K562 (cell line): ENCODE measurements around the gene G6PC3. TPM values are rescaled to one million over a fixed set of nuclear protein-coding genes. Genes with fewer than 3 reads are reported as not detected.

Experiments
- ATAC-seq: fragments of 200-7000 bp; cut with Tn5 transposase; 3 replicates; pipeline ENCODE4 v1.9.1; 2020; ENCODE audit warnings: moderate library complexity
- BruUV-seq: library from RNA; stranded (reverse); fragments of 400-500 nt; replicated peaks from 2 replicates; lab custom pipeline; 2021; lab: Mats Ljungman, UMichigan
- CTCF ChIA-PET: fragments of 300-600 bp; formaldehyde crosslinking; extraction: SDS; loops from one replicate; lab custom pipeline; 2021; ENCODE audit warnings: low intra/inter-chr PET ratio; lab: Yijun Ruan, JAX
- POLR2A ChIA-PET: fragments of 300-600, 350-650 bp; sonication (Branson Sonifier 250); formaldehyde crosslinking; extraction: SDS; loops from one replicate; lab custom pipeline; 2021; ENCODE audit warnings: antibody characterized with exemption, inconsistent platforms; lab: Yijun Ruan, JAX
- DNase-seq, 4 experiments: peaks; one replicate each; pipeline versions ENCODE4 v3.0.0 to v3.0.0-alpha.2; 2011 to 2018; ENCODE audit warnings: low spot score in 3 of 4, mixed read lengths in 3 of 4; ENCODE audit errors: extremely low read depth in 1 of 4
- FAIRE-seq: peaks from 2 replicates; lab custom pipeline; 2011; peaks lifted over from hg19 to GRCh38; lab: Jason Lieb, UNC
- H2AFZ ChIP-seq: 2 replicates; pipeline ENCODE4 v1.6.0; 2011; ENCODE audit warnings: low read depth, low read length, control low read depth, inconsistent platforms
- H3K27ac ChIP-seq: fragments of 200-600 bp; 3 replicates; pipeline ENCODE4 v1.8.0; 2011; ENCODE audit warnings: low read depth, mild to moderate bottlenecking, control low read depth, inconsistent platforms, low read length, moderate library complexity, mixed read lengths; ENCODE audit errors: extremely low read depth
- H3K27me3 ChIP-seq, 2 experiments: fragments of 300-600 bp in 1 of 2; 2 replicates in 1 of 2; 3 replicates in 1 of 2; pipeline versions ENCODE4 v1.6.0 to v1.8.0; 2011; ENCODE audit warnings: inconsistent platforms in 2 of 2, low read length in 2 of 2, mild to moderate bottlenecking in 1 of 2, mixed read lengths in 1 of 2, moderate library complexity in 1 of 2; ENCODE audit not compliant: control insufficient read depth in 2 of 2, insufficient read depth in 2 of 2
- H3K36me3 ChIP-seq: fragments of 300-600 bp; 3 replicates; pipeline ENCODE4 v1.8.0; 2011; ENCODE audit warnings: mild to moderate bottlenecking, low read length, inconsistent platforms; ENCODE audit not compliant: control insufficient read depth, insufficient read depth
- H3K4me1 ChIP-seq, 2 experiments: fragments of 200-600 bp in 1 of 2; replicated peaks in 1 of 2; 2 replicates in 1 of 2; 3 replicates in 1 of 2; pipeline versions ENCODE4 v1.5.1 to v1.8.0; 2011; ENCODE audit warnings: inconsistent platforms in 2 of 2, low read length in 2 of 2, mild to moderate bottlenecking in 1 of 2, mixed read lengths in 1 of 2, moderate library complexity in 1 of 2; ENCODE audit not compliant: control insufficient read depth in 2 of 2, insufficient read depth in 2 of 2
- H3K4me2 ChIP-seq: 2 replicates; pipeline ENCODE4 v1.6.1; 2011; ENCODE audit warnings: low read length, control low read depth, inconsistent platforms, mixed read lengths; ENCODE audit not compliant: insufficient read depth
- H3K4me3 ChIP-seq: fragments of 200-600 bp; sonication (generic), shearing (Covaris generic); 2 replicates; pipeline ENCODE4 v1.5.1; 2016; ENCODE audit warnings: control low read depth, inconsistent platforms
- H3K79me2 ChIP-seq: fragments of 200-600 bp; 3 replicates; pipeline ENCODE4 v1.8.0; 2011; ENCODE audit warnings: low read length, inconsistent platforms; ENCODE audit not compliant: control insufficient read depth, insufficient read depth
- H3K9ac ChIP-seq, 2 experiments: 2 replicates each; pipeline versions ENCODE4 v1.6.0 to v1.6.1; 2011; ENCODE audit warnings: low read depth in 2 of 2, low read length in 2 of 2, control low read depth in 1 of 2, inconsistent platforms in 1 of 2, mild to moderate bottlenecking in 1 of 2, mixed read lengths in 1 of 2; ENCODE audit not compliant: insufficient read depth in 1 of 2
- H3K9me1 ChIP-seq: one replicate; pipeline ENCODE4 v1.6.0; 2011; ENCODE audit warnings: inconsistent platforms, mild to moderate bottlenecking, low read length, moderate library complexity; ENCODE audit not compliant: control insufficient read depth, insufficient read depth
- H3K9me3 ChIP-seq: replicated peaks from 2 replicates; pipeline ENCODE4 v1.5.1; 2011; ENCODE audit warnings: low read depth, low read length, inconsistent platforms; ENCODE audit not compliant: control insufficient read depth, insufficient read depth
- H4K20me1 ChIP-seq: replicated peaks from 2 replicates; pipeline ENCODE4 v1.6.1; 2011; ENCODE audit warnings: low read length, inconsistent platforms, mixed read lengths; ENCODE audit not compliant: control insufficient read depth, insufficient read depth
- MAFF ChIP-seq: IDR thresholded peaks from 2 replicates; pipeline ENCODE4 v1.6.1; 2012; ENCODE audit warnings: low read length, improper control_type of control experiment
- NFE2L1 ChIP-seq: fragments of 450-650 bp; IDR thresholded peaks from 2 replicates; pipeline ENCODE4 v1.6.1; 2016; ENCODE audit warnings: missing genetic modification characterization, low read depth, mild to moderate bottlenecking, missing compliant biosample characterization, moderate library complexity, borderline replicate concordance
- POLR2B ChIP-seq: fragments of 450-650 bp; IDR thresholded peaks from 2 replicates; pipeline ENCODE4 v1.6.1; 2018; ENCODE audit warnings: low read depth; ENCODE audit not compliant: partially characterized antibody
- TAF9B ChIP-seq: fragments of 450-650 bp; IDR thresholded peaks from 2 replicates; pipeline ENCODE4 v1.6.1; 2018; ENCODE audit warnings: mild to moderate bottlenecking; ENCODE audit not compliant: partially characterized antibody
- ZBTB5 ChIP-seq: fragments of 450-650 bp; IDR thresholded peaks from 2 replicates; pipeline ENCODE4 v1.6.1; 2017; ENCODE audit warnings: antibody characterized with exemption
- WGBS: fragments of 100-300 bp; shearing (Covaris generic); methylation state at CpG from one replicate; pipeline ENCODE4 v1.1.6; 2016; ENCODE audit warnings: low coverage, mixed read lengths; ENCODE audit not compliant: insufficient coverage; ENCODE audit errors: missing lambda C conversion rate; 5-methylcytosine and 5-hydroxymethylcytosine counted together
- in situ Hi-C: fragments of 300-500 bp; cut with MboI; formaldehyde crosslinking; loops from 4 replicates; pipeline ENCODE4 v1.15.0; 2018; ENCODE audit warnings: inconsistent platforms, mixed read lengths
- intact Hi-C: fragments of 100-400 bp; cut with micrococcal nuclease; formaldehyde crosslinking; loops from 2 replicates; pipeline ENCODE4 v1.14.2; 2022
- polyA plus RNA-seq, 8 experiments: library from polyadenylated mRNA; depleted of rRNA in 4 of 8; stranded (reverse) in 5 of 8; unstranded in 3 of 8; fragments of >200 nt; fragmentation: Nextera tagmentation in 2 of 8; fragmentation: Illumina TruSeq in 1 of 8; extraction: Ambion mirVana in 2 of 8; extraction: Trizol in 1 of 8; gene quantifications; 2 replicates each; pipeline versions ENCODE4 v1.2.1 to v1.2.3, GENCODE V29; 2011 to 2014; ENCODE audit warnings: inconsistent platforms in 1 of 8, missing spikeins in 1 of 8
- total RNA-seq, 7 experiments: library from RNA; depleted of rRNA in 6 of 7; stranded (reverse); fragments of >200 nt in 6 of 7; fragmentation: Illumina TruSeq in 2 of 7; extraction: Trizol in 2 of 7; gene quantifications; 2 replicates each; pipeline versions ENCODE4 v1.2.1 to v1.2.3, GENCODE V29; 2011 to 2021; ENCODE audit warnings: low replicate concordance in 1 of 7

The G6PC3 gene
- total and polyA plus RNA-seq, 9 of the 15 experiments (the other 6 are each of a cell fraction or from before 2014, with no cell fraction given): 10.4 to 57.8 (median 31.1) TPM

- peaks cover 58% of the 10 kb centered on the region for H3K36me3 ChIP-seq
Observed at GRCh38 chr17:44062871-44063270, 7.7 kb upstream of the G6PC3 start.

More at GRCh38 chr17:44062871-44063270, 7.7 kb upstream of the G6PC3 start:
- 97% methylated on average over 15 of the region's 15 CpGs for WGBS
- Histone ChIP-seq H3K9me3 (no peaks in the 10 kb centered on the region), H3K79me2 (peaks cover 82% of the 10 kb centered on the region), H3K27ac (no peak overlapping the region), H4K20me1 (peaks cover 10% of the 10 kb centered on the region; the same call in 1 of the 2 replicates), H3K4me2 (no peak overlapping the region), H3K4me1 (peaks cover 15 to 23% of the 10 kb centered on the region in 2 experiments; a peak in 3 of 5 replicates), H3K4me3 (no peak overlapping the region), H3K9ac (no peak overlapping the region), H2AFZ (no peak overlapping the region), H3K27me3 (no peaks in the 10 kb centered on the region), H3K9me1 (no peaks in the 10 kb centered on the region)
- no peak for ATAC-seq
- DNase-seq: no peak
- BruUV-seq: no TSS peak
- no peak for TF ChIP-seq POLR2B
- no peak for TF ChIP-seq MAFF
- no peak for TF ChIP-seq NFE2L1 (tag)
- no peak for TF ChIP-seq ZBTB5
- TF ChIP-seq TAF9B: no peak
- ChIA-PET CTCF (no interaction called here), POLR2A (interaction anchor here (0.6 to 1.5 kb wide), 3 partner anchors 8 to 95 kb away, joined by 3 read pairs; no protein-coding TSS in a partner anchor)
- no peak for FAIRE-seq
- in situ Hi-C loops: no loop called here
- intact Hi-C loops: no loop called here
